HepG2 (cell line): Measurements from ENCODE around the gene SGCE.

Source experiments
- POLR2AphosphoS5 ChIP-seq: IDR thresholded peaks from 2 replicates; pipeline ENCODE4 v1.6.1; 2012; ENCODE audit warnings: low read depth, low read length
- ZMYM4 ChIP-seq: sonication (generic); formaldehyde crosslinking; IDR thresholded peaks from 2 replicates; pipeline ENCODE4 v1.8.1; 2023; ENCODE audit warnings: mild to moderate bottlenecking, missing genetic modification reagents
- ZNF337 ChIP-seq: sonication (generic); formaldehyde crosslinking; IDR thresholded peaks from 2 replicates; pipeline ENCODE4 v1.5.1; 2020; ENCODE audit warnings: missing genetic modification reagents, low read depth, mild to moderate bottlenecking, borderline replicate concordance
- ZNF549 ChIP-seq: sonication (generic); formaldehyde crosslinking; IDR thresholded peaks from 2 replicates; pipeline ENCODE4 v1.5.0; 2020; ENCODE audit warnings: missing genetic modification reagents

DNA sequence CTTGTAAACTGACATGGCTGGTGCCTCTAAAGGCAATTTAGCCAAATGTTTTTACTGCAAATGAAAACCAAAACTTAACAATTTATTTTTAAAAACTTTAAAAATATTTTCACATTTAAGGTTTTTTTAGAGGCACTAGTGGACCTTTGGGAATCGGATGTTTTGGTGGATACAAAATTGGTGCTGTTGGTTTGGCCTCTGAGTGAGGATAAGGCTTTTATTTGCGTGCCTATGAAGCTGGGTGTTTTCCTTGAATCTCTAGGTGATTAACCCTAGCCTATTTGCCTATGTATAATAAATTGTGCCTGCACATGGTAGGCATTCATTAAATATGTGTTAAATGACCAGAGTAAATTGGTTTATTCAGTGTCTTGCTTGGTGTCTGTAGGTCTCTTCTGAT, 2.9 kb upstream of the SGCE start:
- TF ChIP-seq ZNF337 (no peak), ZMYM4 (CRISPR knock-in tag) (no peak), POLR2AphosphoS5 (peak; percentile 3; the same call in 1 of the 2 replicates), ZNF549 (CRISPR knock-in tag) (no peak)
